Measurements from ENCODE around the gene METTL25. TPM values are rescaled to one million over a fixed set of nuclear protein-coding genes. Genes with fewer than 3 reads are reported as not detected.

The METTL25 gene
- total RNA-seq, 1 experiment from 2014 or later = 11.6 TPM

GRCh38 chr12:82525616-82526015 lies 167.3 kb downstream of the METTL25 start:
- no peak for DNase-seq
- Histone ChIP-seq H2AFZ (ENCODE audit: low read length) (no peak overlapping the region), H4K8ac (replicated peaks; ENCODE audit: insufficient read length, low read depth, low read length) (no peak overlapping the region), H3K23ac (ENCODE audit: insufficient read length, low read depth, low read length) (no peak overlapping the region), H3K56ac (ENCODE audit: insufficient read length, low read depth, low read length) (no peak overlapping the region), H4K5ac (ENCODE audit: insufficient read length, low read depth, low read length) (no peak overlapping the region), H3K27me3 (ENCODE audit: insufficient read depth, low read length) (no peaks in the 10 kb centered on the region), H4K91ac (ENCODE audit: insufficient read length, low read depth, low read length) (no peak overlapping the region), H2BK5ac (ENCODE audit: insufficient read length, low read length) (no peak overlapping the region), H3K14ac (ENCODE audit: insufficient read depth, low read length) (no peak overlapping the region), H3K4me2 (ENCODE audit: insufficient read depth, insufficient read length, low read length) (no peak overlapping the region), H3K4ac (ENCODE audit: low read depth, low read length) (no peak overlapping the region), H2BK20ac (ENCODE audit: low read depth, low read length, poor library complexity, severe bottlenecking) (no peak overlapping the region), H3K18ac (ENCODE audit: insufficient read length, low read depth, low read length) (no peak overlapping the region), H3K9ac (ENCODE audit: extremely low read depth, insufficient read length, low read length) (no peak overlapping the region), H3K79me1 (ENCODE audit: insufficient read depth, low read depth, low read length, poor library complexity, severe bottlenecking) (no peaks in the 10 kb centered on the region), H3K27ac (ENCODE audit: insufficient read length, low read depth, low read length) (no peak overlapping the region), H3T11ph (ENCODE audit: low read length) (no peak overlapping the region), H3K79me2 (ENCODE audit: insufficient read depth, low read length) (no peaks in the 10 kb centered on the region), H3K23me2 (ENCODE audit: insufficient read length, low read depth, low read length, poor library complexity, severe bottlenecking) (no peaks in the 10 kb centered on the region), H2BK12ac (ENCODE audit: insufficient read length, low read depth, low read length) (no peak overlapping the region), H3K4me1 (ENCODE audit: insufficient read depth, low read length) (no peaks in the 10 kb centered on the region), H3K9me3 (ENCODE audit: control insufficient read depth, low read depth, low read length) (no peaks in the 10 kb centered on the region), H4K20me1 (ENCODE audit: control insufficient read depth, insufficient read depth, insufficient read length) (no peaks in the 10 kb centered on the region), H2BK120ac (ENCODE audit: low read depth, low read length, poor library complexity, severe bottlenecking) (no peak overlapping the region), H2BK15ac (ENCODE audit: low read depth, low read length) (no peak overlapping the region), H2AK5ac (ENCODE audit: insufficient read length, low read length) (no peak overlapping the region)
- H3K9me3 Mint-ChIP-seq = no peaks in the 10 kb centered on the region; a peak in 1 of 5 replicates
- no peaks in the 10 kb centered on the region for H3K36me3 Mint-ChIP-seq (ENCODE audit: insufficient read depth in 1 of 3, low read depth in 3 of 3)
- H3K4me3 Mint-ChIP-seq = no peak overlapping the region
- no peak for TF ChIP-seq CTCF (conservative IDR thresholded peaks at IDR 0.05)
- no CpG with 5 or more reads among the region's 2 CpGs for WGBS (ENCODE audit: extremely low coverage, insufficient read length, low lambda C conversion rate)
- H3K4me1 Mint-ChIP-seq = no peaks in the 10 kb centered on the region
- no peaks in the 10 kb centered on the region for H3K27me3 Mint-ChIP-seq (ENCODE audit: low read depth)
- H3K27ac Mint-ChIP-seq = no peak overlapping the region
